ENCODE data around the gene RAB3A.

RAB3A gene

GRCh38 chr19:18168673-18169381 lies 35.0 kb downstream of the RAB3A start:
- TF ChIP-seq CTCF (IDR thresholded peaks at IDR 0.05; ENCODE audit: low read depth, low read length) (no peak), EZH2phosphoT487 (IDR thresholded peaks at IDR 0.05; ENCODE audit: low read depth) (no peak)
- H3K27ac ChIP-seq (ENCODE audit: low read length) = peak overlapping the region; percentile 96
- H3K4me2 ChIP-seq (ENCODE audit: low read length) = peak overlapping the region; percentile 92
- no peaks in the 10 kb centered on the region for H3K9me3 ChIP-seq (ENCODE audit: insufficient read depth, low read length)
- H4K20me1 ChIP-seq (ENCODE audit: insufficient read depth, low read length) = no peaks in the 10 kb centered on the region
- H3K9ac ChIP-seq (ENCODE audit: low read length) = peak overlapping the region; percentile 82
- peaks cover 56% of the 10 kb centered on the region for H3K4me1 ChIP-seq (ENCODE audit: low read length)
- peaks cover 13% of the 10 kb centered on the region for H3K79me2 ChIP-seq (ENCODE audit: low read length)
- H3K36me3 ChIP-seq (replicated peaks; ENCODE audit: low read depth, low read length) = peaks cover 36% of the 10 kb centered on the region
- no peak overlapping the region for H2AFZ ChIP-seq (ENCODE audit: low read depth, low read length)
- peak overlapping the region; percentile 69; the same call in 1 of the 2 replicates for H3K4me3 ChIP-seq (ENCODE audit: low read length)
- no peaks in the 10 kb centered on the region for H3K27me3 ChIP-seq (ENCODE audit: low read depth, low read length)

- H3K27ac ChIP-seq (ENCODE audit: low read length) = peak overlapping the region; percentile 96; the same call in 1 of the 2 replicates
- H3K4me1 ChIP-seq (ENCODE audit: low read length) = peaks cover 53% of the 10 kb centered on the region
- H3K79me2 ChIP-seq (ENCODE audit: low read length) = peaks cover 8% of the 10 kb centered on the region; the same call in 1 of the 2 replicates
- H3K9me3 ChIP-seq (ENCODE audit: insufficient read depth, low read length) = no peaks in the 10 kb centered on the region
- H3K27me3 ChIP-seq (ENCODE audit: low read depth, low read length) = no peaks in the 10 kb centered on the region
- H2AFZ ChIP-seq (ENCODE audit: low read depth, low read length) = no peak overlapping the region
- no peaks in the 10 kb centered on the region for H4K20me1 ChIP-seq (ENCODE audit: insufficient read depth, low read length)
- H3K4me3 ChIP-seq (ENCODE audit: low read length) = no peak overlapping the region
- peak overlapping the region; percentile 18; the same call in 1 of the 2 replicates for H3K9ac ChIP-seq (ENCODE audit: low read length)
- H3K4me2 ChIP-seq (ENCODE audit: low read length) = peak overlapping the region; percentile 36
- TF ChIP-seq EZH2phosphoT487 (IDR thresholded peaks at IDR 0.05; ENCODE audit: low read depth) = no peak
- TF ChIP-seq CTCF (IDR thresholded peaks at IDR 0.05; ENCODE audit: low read depth, low read length) = peak; percentile 93
- H3K36me3 ChIP-seq (replicated peaks; ENCODE audit: low read depth, low read length) = peaks cover 37% of the 10 kb centered on the region
Measured at GRCh38 chr19:18167975-18168645, 35.7 kb downstream of the RAB3A start.

- peaks cover 40% of the 10 kb centered on the region for H3K36me3 ChIP-seq (replicated peaks; ENCODE audit: low read depth, low read length)
- H3K4me3 ChIP-seq (ENCODE audit: low read length) = no peak overlapping the region
- H3K9ac ChIP-seq (ENCODE audit: low read length) = no peak overlapping the region
- H3K4me1 ChIP-seq (ENCODE audit: low read length) = peaks cover 42% of the 10 kb centered on the region
- H2AFZ ChIP-seq (ENCODE audit: low read depth, low read length) = no peak overlapping the region
- H3K27ac ChIP-seq (ENCODE audit: low read length) = no peak overlapping the region
- no peaks in the 10 kb centered on the region for H3K9me3 ChIP-seq (ENCODE audit: insufficient read depth, low read length)
- H3K4me2 ChIP-seq (ENCODE audit: low read length) = no peak overlapping the region
- TF ChIP-seq EZH2phosphoT487 (IDR thresholded peaks at IDR 0.05; ENCODE audit: low read depth) (no peak), CTCF (IDR thresholded peaks at IDR 0.05; ENCODE audit: low read depth, low read length) (no peak)
- H3K79me2 ChIP-seq (ENCODE audit: low read length) = no peaks in the 10 kb centered on the region
- no peaks in the 10 kb centered on the region for H4K20me1 ChIP-seq (ENCODE audit: insufficient read depth, low read length)
- no peaks in the 10 kb centered on the region for H3K27me3 ChIP-seq (ENCODE audit: low read depth, low read length)
Measured at GRCh38 chr19:18167011-18167410, 36.8 kb downstream of the RAB3A start.

- H3K9ac ChIP-seq (ENCODE audit: low read length) = no peak overlapping the region
- no peaks in the 10 kb centered on the region for H3K79me2 ChIP-seq (ENCODE audit: low read length)
- H3K4me1 ChIP-seq (ENCODE audit: low read length) = peaks cover 32% of the 10 kb centered on the region
- no peak overlapping the region for H2AFZ ChIP-seq (ENCODE audit: low read depth, low read length)
- peaks cover 37% of the 10 kb centered on the region for H3K36me3 ChIP-seq (replicated peaks; ENCODE audit: low read depth, low read length)
- H3K4me2 ChIP-seq (ENCODE audit: low read length) = no peak overlapping the region
- no peak for TF ChIP-seq EZH2phosphoT487 (IDR thresholded peaks at IDR 0.05; ENCODE audit: low read depth)
- no peak for TF ChIP-seq CTCF (IDR thresholded peaks at IDR 0.05; ENCODE audit: low read depth, low read length)
- no peak overlapping the region for H3K27ac ChIP-seq (ENCODE audit: low read length)
- no peaks in the 10 kb centered on the region for H4K20me1 ChIP-seq (ENCODE audit: insufficient read depth, low read length)
- H3K4me3 ChIP-seq (ENCODE audit: low read length) = no peak overlapping the region
- no peaks in the 10 kb centered on the region for H3K9me3 ChIP-seq (ENCODE audit: insufficient read depth, low read length)
- H3K27me3 ChIP-seq (ENCODE audit: low read depth, low read length) = no peaks in the 10 kb centered on the region
Measured at GRCh38 chr19:18165794-18166544, 37.9 kb downstream of the RAB3A start.
